ENCODE data around the gene DCDC2. TPM values are rescaled to one million over a fixed set of nuclear protein-coding genes. Genes with fewer than 3 reads are reported as not detected.

DCDC2 gene
- total RNA-seq, 2 experiments from 2014 or later = 0.06 TPM; not detected in 1

DNA sequence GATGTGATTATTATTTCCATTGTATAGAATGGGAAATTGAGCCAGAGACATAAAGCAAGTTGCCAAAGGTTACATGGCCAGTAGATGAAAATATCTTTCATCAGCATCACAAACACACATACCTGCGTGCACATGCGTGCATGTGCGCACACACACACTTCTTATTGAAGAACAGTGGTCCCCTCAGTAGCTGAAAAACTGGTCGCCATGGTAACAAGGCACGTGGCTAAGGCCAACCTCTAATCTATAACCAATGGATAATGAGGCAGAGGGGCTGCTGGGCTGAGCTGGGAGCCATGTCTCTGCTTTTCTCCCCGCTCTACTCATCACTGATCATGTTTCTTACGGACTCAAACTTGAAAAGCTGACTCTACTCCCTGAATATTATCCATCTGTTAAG, 171.5 kb downstream of the DCDC2 start:
- Histone ChIP-seq H3K9me3 (ENCODE audit: low read length) (no peaks in the 10 kb centered on the region), H3K9me2 (ENCODE audit: insufficient read depth, low read length) (no peaks in the 10 kb centered on the region), H3K79me2 (ENCODE audit: insufficient read depth, low read depth, low read length) (no peaks in the 10 kb centered on the region), H3K36me3 (ENCODE audit: insufficient read depth, low read length) (no peaks in the 10 kb centered on the region), H3K27ac (ENCODE audit: low read depth, low read length, poor library complexity, severe bottlenecking) (no peak overlapping the region), H3K4me1 (ENCODE audit: insufficient read depth, low read length, poor library complexity, severe bottlenecking) (no peaks in the 10 kb centered on the region), H3K4me2 (ENCODE audit: low read length) (no peak overlapping the region), H3K4me3 (ENCODE audit: low read depth, low read length, poor library complexity, severe bottlenecking) (no peak overlapping the region), H2AFZ (ENCODE audit: low read length) (no peak overlapping the region), H4K20me1 (ENCODE audit: insufficient read depth, low read length) (no peaks in the 10 kb centered on the region)
- ChIA-PET POLR2A (no interaction called here), CTCF (ENCODE audit: unreplicated experiment) (no interaction called here)
- TF ChIP-seq, protein P1, sequence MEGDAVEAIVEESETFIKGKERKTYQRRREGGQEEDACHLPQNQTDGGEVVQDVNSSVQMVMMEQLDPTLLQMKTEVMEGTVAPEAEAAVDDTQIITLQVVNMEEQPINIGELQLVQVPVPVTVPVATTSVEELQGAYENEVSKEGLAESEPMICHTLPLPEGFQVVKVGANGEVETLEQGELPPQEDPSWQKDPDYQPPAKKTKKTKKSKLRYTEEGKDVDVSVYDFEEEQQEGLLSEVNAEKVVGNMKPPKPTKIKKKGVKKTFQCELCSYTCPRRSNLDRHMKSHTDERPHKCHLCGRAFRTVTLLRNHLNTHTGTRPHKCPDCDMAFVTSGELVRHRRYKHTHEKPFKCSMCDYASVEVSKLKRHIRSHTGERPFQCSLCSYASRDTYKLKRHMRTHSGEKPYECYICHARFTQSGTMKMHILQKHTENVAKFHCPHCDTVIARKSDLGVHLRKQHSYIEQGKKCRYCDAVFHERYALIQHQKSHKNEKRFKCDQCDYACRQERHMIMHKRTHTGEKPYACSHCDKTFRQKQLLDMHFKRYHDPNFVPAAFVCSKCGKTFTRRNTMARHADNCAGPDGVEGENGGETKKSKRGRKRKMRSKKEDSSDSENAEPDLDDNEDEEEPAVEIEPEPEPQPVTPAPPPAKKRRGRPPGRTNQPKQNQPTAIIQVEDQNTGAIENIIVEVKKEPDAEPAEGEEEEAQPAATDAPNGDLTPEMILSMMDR (conservative IDR thresholded peaks at IDR 0.05; ENCODE audit: low read length) = no peak
- TF ChIP-seq EZH2phosphoT487 (IDR thresholded peaks at IDR 0.05; ENCODE audit: borderline replicate concordance, low read depth, low read length) = no peak
- no peak for DNase-seq (ENCODE audit: low spot score)
- no TSS peak for BruUV-seq (replicated peaks)
- intact Hi-C loops (cut with micrococcal nuclease; ENCODE audit: unreplicated experiment) = no loop called here

DNA sequence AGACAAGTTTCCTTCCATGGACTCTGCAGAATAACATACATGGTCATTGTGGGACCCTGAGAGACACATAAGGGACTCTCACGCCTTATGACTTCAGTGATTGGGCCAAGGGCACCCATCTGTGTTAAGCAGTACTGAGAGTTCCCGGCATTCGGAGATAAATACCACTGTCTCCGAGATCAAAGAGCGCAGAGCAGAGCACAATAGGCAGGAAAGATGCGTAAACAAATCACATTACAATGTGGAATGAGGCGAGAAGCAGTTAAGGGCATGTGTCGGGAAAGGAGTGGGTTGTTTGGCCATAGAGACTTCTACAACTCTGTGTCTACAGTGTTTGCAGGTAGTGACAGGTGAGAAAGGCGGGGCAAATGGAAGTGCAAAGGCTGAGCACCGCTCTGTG, 174.3 kb downstream of the DCDC2 start:
- ChIA-PET CTCF (ENCODE audit: unreplicated experiment) (no interaction called here), POLR2A (no interaction called here)
- H3K4me3 ChIP-seq (ENCODE audit: low read depth, low read length, poor library complexity, severe bottlenecking) = no peak overlapping the region
- no TSS peak for BruUV-seq (replicated peaks)
- H3K36me3 ChIP-seq (ENCODE audit: insufficient read depth, low read length) = no peaks in the 10 kb centered on the region
- no peak overlapping the region for H3K4me2 ChIP-seq (ENCODE audit: low read length)
- H3K79me2 ChIP-seq (ENCODE audit: insufficient read depth, low read depth, low read length) = no peaks in the 10 kb centered on the region
- no peaks in the 10 kb centered on the region for H4K20me1 ChIP-seq (ENCODE audit: insufficient read depth, low read length)
- H3K4me1 ChIP-seq (ENCODE audit: insufficient read depth, low read length, poor library complexity, severe bottlenecking) = no peaks in the 10 kb centered on the region
- no peaks in the 10 kb centered on the region for H3K9me3 ChIP-seq (ENCODE audit: low read length)
- no peak for DNase-seq (ENCODE audit: low spot score)
- intact Hi-C loops (cut with micrococcal nuclease; ENCODE audit: unreplicated experiment) = no loop called here
- no peak for TF ChIP-seq EZH2phosphoT487 (IDR thresholded peaks at IDR 0.05; ENCODE audit: borderline replicate concordance, low read depth, low read length)
- TF ChIP-seq, protein P1 (conservative IDR thresholded peaks at IDR 0.05; ENCODE audit: low read length) = no peak
- no peak overlapping the region for H2AFZ ChIP-seq (ENCODE audit: low read length)
- no peaks in the 10 kb centered on the region for H3K9me2 ChIP-seq (ENCODE audit: insufficient read depth, low read length)
- H3K27ac ChIP-seq (ENCODE audit: low read depth, low read length, poor library complexity, severe bottlenecking) = no peak overlapping the region

DNA sequence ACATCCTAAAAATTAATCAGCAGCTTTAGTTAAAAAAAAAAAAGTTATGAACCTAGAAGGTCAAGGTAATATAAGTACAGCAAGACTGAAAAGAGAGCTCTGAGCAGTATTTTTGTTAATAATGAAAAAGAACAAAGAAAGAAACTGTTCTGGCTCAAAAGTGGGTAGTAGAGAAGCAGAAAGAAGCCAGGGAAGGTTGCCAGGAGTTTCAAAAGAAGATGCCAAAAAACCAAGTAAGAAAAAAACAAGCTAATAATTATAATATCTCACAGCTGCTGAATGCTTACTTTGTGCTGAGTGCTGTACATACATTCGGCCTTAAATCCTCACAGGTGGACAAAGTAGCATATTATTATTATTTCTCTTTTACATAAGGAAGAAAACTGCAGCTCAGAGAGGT, 200.0 kb downstream of the DCDC2 start:
- Histone ChIP-seq H3K9me3 (ENCODE audit: low read length) (no peaks in the 10 kb centered on the region), H3K4me2 (ENCODE audit: low read length) (no peak overlapping the region), H3K4me1 (ENCODE audit: insufficient read depth, low read length, poor library complexity, severe bottlenecking) (no peaks in the 10 kb centered on the region), H4K20me1 (ENCODE audit: insufficient read depth, low read length) (no peaks in the 10 kb centered on the region), H3K27ac (ENCODE audit: low read depth, low read length, poor library complexity, severe bottlenecking) (no peak overlapping the region), H3K36me3 (ENCODE audit: insufficient read depth, low read length) (no peaks in the 10 kb centered on the region), H3K4me3 (ENCODE audit: low read depth, low read length, poor library complexity, severe bottlenecking) (no peak overlapping the region), H3K79me2 (ENCODE audit: insufficient read depth, low read depth, low read length) (no peaks in the 10 kb centered on the region), H2AFZ (ENCODE audit: low read length) (no peak overlapping the region), H3K9me2 (ENCODE audit: insufficient read depth, low read length) (no peaks in the 10 kb centered on the region)
- CTCF ChIA-PET (ENCODE audit: unreplicated experiment) = no interaction called here
- DNase-seq (ENCODE audit: low spot score) = no peak
- TF ChIP-seq EZH2phosphoT487 (IDR thresholded peaks at IDR 0.05; ENCODE audit: borderline replicate concordance, low read depth, low read length) = no peak
- TF ChIP-seq, protein P1 (conservative IDR thresholded peaks at IDR 0.05; ENCODE audit: low read length) = no peak
- no TSS peak for BruUV-seq (replicated peaks)
- POLR2A ChIA-PET = interaction anchor here (1.0 kb wide), 1 partner anchor 15 kb away, joined by 3 read pairs; no protein-coding TSS in a partner anchor
- intact Hi-C loops (cut with micrococcal nuclease; ENCODE audit: unreplicated experiment) = no loop called here
